ENCODE data around the gene RNF103. TPM values are rescaled to one million over a fixed set of nuclear protein-coding genes. Genes with fewer than 3 reads are reported as not detected.
"Not testable (repeated sequence)": the region's sequence is repeated elsewhere in the genome, so short reads cannot be mapped to it uniquely, and the experiment has no call there.

Gene RNF103
- total RNA-seq: 25.4 and 31.8 TPM in 2 replicates

GRCh38 chr2:86623494-86624266, at the start of gene RNF103:
RNF103 (minus strand) TSS chr2:86623865; CDS start chr2:86622886, 979 bp downstream.
- peak; percentile 92 for DNase-seq

GRCh38 chr2:86673011-86673410, 49.3 kb upstream of the RNF103 start:
- DNase-seq: no peak

GRCh38 chr2:86672027-86672545, 48.4 kb upstream of the RNF103 start:
- DNase-seq: no peak

- DNase-seq: peak; percentile 56
Measured at GRCh38 chr2:86671337-86671981, 47.8 kb upstream of the RNF103 start.

- not testable (repeated sequence) for DNase-seq
Measured at GRCh38 chr2:86669323-86669722, 45.7 kb upstream of the RNF103 start.

GRCh38 chr2:86661333-86661732, 37.7 kb upstream of the RNF103 start:
- DNase-seq: no peak

- no peak for DNase-seq
Measured at GRCh38 chr2:86650188-86650587, 26.5 kb upstream of the RNF103 start.

GRCh38 chr2:86649119-86649947, 25.7 kb upstream of the RNF103 start:
- no peak for DNase-seq

- no peak for DNase-seq
Measured at GRCh38 chr2:86648681-86649080, 25.0 kb upstream of the RNF103 start.

GRCh38 chr2:86646865-86647264, 23.2 kb upstream of the RNF103 start:
- no peak for DNase-seq

- DNase-seq: no peak
Measured at GRCh38 chr2:86646329-86646728, 22.7 kb upstream of the RNF103 start.

- no peak for DNase-seq
Measured at GRCh38 chr2:86645752-86646151, 22.1 kb upstream of the RNF103 start.

GRCh38 chr2:86638712-86639111, 15.0 kb upstream of the RNF103 start:
- DNase-seq: no peak

GRCh38 chr2:86636842-86637241, 13.2 kb upstream of the RNF103 start:
- DNase-seq: no peak

- DNase-seq: no peak
Measured at GRCh38 chr2:86634352-86634751, 10.7 kb upstream of the RNF103 start.

GRCh38 chr2:86633155-86633651, 9.5 kb upstream of the RNF103 start:
- no peak for DNase-seq

- no peak for DNase-seq
Measured at GRCh38 chr2:86632672-86633071, 9.0 kb upstream of the RNF103 start.

GRCh38 chr2:86631846-86632485, 8.3 kb upstream of the RNF103 start:
- peak; percentile 68 for DNase-seq

- DNase-seq: peak; percentile 26
Measured at GRCh38 chr2:86628091-86628522, 4.4 kb upstream of the RNF103 start.

GRCh38 chr2:86627550-86627949, 3.9 kb upstream of the RNF103 start:
- no peak for DNase-seq

- DNase-seq: no peak
Measured at GRCh38 chr2:86625096-86625495, 1.4 kb upstream of the RNF103 start.

- peak; percentile 12 for DNase-seq
Measured at GRCh38 chr2:86624267-86624547, 542 bp upstream of the RNF103 start.
